Activated CD8-positive, alpha-beta memory T cell treated with anti-CD3 and anti-CD28 coated beads for 48 hours (primary cell): ENCODE data around the gene DPP6.

Source experiments
- DNase-seq, 3 experiments: peaks; one replicate each; pipeline ENCODE4 v3.0.0-alpha.2; 2020; ENCODE audit warnings: low read depth in 2 of 3, low spot score in 2 of 3

DPP6 gene

DNA sequence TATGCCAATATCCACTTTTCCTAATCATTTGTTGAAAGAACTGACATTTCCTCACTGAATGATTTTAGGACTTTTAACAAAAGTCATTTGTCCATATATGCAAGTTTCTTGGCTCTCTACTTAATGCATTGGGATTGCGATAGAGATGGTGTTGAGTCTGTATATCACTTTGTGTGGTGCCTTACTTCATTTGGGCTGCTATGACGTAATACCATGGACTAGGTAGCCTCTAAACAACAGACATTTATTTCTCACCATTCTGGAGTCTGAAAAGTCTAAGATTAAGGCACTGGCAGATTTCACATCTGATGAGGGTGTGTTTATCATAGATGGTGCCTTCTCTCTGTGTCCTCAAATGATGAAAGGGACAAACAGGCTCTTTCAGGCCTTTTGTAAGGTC lies 342.6 kb downstream of the DPP6 start:
- DNase-seq, result no peak

DNA sequence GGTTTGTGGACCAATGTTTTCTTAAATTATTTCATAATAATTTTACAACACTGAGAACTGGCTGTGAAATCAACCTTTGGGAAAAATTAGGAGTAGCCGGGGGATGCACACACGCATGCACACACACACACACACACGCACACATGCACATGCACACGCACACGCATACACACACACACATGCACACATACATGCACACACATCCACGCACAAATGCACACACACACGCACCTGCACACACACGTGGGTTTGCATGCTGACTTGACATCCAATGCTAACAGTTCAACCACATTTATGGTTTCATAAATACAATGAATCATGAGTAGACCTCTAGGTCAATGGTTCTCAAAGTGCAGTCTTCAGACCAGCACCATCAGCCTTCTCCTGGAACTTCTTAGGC lies 354.1 kb downstream of the DPP6 start:
- DNase-seq, result no peak

DNA sequence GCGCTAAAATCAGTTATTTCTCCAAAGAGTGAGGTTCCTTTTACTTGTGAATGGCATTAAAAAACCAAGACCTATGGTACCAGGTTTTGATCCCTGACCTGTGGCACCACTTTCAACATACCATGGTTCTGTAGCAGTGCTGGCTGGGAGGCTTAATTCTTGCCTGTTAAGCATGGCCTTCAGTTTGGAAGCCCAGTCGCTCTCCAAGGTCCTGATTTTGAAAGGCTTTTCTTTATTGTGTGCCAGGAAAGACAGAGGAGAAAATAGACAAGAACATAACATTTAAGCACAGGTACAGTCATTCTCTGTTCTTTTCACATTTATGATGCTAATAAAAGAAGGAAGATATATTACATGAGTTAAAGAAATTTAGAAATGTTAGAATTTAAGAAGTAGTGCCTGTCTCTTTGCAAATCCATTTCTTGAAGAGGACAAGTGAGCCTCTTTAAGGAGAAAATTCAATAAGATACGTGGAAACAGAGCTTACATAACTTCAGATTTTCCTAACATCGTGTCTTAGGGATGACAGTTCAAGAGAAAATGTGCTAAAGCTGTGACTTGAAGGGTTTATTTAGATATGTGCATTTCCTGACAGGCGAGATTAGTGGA lies 357.6 kb downstream of the DPP6 start:
- DNase-seq, result no peak

DNA sequence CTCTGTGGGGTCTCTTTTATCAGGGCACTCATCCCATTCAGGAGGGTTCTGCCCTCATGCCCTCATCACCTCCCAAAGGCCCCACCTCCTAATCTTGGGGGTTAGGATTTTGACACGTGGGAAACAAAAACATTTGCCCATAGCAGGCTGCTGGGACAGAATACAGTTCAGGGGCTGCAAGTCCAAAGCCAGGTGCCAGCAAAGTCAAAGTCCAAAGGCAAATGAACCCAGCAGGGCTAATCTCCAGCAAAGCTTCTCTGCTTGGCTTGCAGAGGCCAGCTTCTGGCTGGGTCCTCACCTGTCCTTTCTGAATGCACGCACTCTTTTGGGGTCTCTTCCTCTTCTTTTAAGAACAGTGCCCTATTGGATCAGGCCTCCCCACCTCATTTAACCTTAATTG lies 359.9 kb downstream of the DPP6 start:
- no peak for DNase-seq

DNA sequence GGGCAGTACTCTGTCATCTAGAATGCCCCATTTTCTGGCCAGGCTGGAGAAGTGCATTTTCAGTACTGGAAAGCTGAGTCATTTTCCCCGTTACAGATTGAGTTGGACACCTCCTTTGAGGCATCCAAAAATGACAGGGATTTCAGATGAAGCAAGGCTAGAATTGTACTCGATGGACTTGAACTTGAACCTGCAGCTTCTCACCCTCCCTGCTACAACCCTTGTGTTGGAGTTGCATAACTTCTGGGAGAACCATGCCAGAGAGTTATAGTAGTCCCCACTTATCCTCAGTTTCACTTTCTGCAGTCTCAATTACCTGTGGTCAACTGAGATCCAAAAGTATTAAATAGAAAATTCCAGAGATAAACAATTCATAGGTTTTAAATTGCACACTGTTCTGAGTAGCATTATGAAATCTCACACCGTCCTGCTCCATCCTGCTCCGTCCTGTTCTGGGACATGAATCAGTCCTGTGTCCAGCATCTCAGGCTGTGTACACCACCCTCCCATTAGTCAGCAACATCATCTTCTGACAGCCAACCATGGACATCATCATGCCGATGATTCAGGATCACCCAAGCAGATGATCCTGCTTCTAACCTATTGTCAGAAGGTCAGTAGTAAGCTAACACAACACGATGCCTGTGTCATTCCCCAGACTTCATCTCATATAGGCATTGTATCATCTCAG lies 363.7 kb downstream of the DPP6 start:
- no peak for DNase-seq

DNA sequence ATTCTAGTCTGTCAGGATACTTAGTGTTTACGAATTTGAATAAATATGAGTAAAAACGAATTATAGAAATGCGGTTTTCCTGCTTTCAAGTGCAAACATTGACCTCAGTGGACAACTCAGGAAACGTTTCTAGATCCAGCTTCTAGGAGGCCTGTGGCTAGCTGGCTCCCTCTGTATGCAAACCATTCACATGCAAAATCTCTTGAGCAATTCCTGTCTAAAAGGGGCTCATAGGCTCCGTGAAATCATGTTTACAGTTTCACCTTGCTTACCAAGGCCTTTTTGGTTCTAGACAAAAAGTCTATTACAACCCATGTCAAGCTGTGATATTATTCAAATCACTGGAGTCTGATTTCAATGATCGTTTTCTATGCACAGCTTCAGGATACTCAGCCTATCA lies 364.5 kb downstream of the DPP6 start:
- DNase-seq, result no peak

DNA sequence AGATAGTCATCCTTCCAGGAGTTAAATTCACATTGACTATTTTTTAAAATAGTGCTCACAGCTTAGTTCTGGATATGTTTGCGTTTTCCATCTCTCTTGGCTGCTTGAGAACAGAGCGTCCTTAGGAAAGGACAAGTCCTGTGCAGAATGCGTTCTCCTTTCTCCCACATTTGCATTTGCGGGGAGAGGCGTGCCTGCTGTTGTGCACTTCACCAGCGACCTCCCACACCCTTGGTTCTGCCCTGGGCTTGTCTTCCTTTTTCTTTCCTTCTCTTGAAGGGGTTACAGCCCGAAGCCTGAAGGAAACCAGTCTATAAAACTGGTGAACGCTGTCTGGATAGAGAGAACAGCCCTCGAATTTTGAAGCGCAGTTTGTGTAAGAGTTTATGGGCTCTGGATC lies 367.1 kb downstream of the DPP6 start:
- no peak for DNase-seq

DNA sequence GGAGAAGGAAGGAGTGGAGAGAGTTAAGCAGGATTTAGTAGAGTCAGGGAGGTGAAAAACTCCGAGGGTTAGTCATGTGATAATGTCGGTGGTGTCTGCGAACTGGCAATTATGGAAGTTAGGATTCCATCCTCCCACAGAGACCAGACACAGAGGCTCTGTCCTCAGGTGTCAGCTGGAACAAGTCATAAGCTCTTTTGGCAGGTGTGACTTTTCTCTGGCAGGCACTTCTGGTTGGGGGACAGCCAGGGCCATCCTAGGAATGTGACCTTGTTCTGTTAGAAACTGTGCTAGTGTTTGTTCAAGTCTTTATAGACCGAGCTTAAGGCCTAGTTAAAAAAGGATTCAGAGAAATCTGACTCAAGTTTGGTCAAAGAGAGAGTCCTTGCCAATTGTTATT lies 371.0 kb downstream of the DPP6 start:
- no peak for DNase-seq

DNA sequence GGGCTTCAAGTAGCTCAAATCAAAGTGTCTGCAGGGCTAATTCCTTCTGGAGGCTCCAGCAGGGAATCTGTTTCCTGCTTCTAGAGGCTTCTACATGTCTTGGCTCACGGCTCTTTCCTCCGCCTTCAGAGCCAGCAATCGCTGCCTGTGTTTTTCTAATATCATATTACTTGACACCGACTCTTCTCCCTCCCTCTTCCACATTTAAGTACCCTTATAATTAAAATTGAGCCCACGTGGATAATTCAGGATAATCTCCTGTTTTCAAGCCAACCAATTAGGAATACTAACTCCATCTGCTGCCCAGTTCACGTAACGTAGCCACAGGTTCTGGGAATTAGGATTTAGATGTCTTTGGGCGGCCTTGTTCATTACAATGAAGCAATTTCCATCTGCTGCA lies 372.2 kb downstream of the DPP6 start:
- DNase-seq, result no peak

DNA sequence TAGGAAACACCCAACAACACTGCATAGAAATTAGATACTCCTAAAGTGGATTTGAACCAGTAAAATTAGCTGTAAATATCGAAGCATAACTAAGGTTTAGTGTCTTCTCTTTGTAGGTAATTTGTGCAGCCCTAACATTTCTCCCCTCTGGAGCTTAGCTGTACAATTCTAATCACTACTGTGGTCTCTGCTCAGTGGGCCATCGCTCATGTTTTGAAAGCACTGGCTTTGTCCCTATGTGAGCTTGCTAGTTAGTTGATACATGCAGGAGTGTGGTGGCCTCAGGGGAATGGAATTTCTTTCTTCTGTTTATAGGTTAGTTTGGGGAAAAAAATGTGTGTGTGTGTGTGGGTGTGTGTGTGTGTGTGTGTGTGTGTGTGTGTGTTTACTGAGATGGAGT lies 373.1 kb downstream of the DPP6 start:
- no peak for DNase-seq

DNA sequence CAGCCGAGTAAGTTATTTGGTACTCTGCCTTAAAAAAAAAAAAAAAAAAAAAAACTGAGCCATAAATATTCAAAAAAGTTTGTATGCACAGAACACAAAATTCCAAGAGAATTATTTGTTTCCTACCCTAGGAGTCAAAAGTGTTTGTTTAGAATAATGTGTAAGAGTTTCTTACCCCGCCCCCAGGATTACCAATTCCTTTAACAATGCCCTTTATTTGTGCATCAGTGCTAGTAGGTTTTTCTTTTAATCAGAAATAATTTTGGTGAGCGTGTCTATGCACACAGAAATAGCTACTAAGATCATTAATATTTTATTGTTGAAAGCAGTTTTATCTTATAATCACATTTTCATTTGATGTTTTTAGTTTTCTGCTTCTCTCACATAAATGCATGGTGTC lies 374.6 kb downstream of the DPP6 start:
- DNase-seq, result no peak

DNA sequence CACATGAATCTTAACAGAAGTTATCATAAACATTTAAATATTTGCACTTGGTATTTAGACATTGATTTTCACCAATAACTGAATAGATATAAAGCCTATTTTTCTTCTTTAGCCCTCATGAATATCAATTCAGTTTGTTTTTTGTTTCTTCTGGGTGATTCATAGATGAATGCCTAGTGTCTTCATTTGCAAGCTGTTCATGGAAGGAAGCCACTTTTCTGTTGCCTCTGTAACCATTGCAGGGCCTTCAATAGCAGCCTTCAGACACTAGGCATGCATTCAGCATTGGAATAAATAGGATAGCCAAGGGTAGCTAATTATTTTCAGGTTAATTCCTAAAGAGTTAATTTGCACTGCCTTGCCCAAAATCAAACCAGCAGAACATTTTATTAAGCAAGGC lies 375.3 kb downstream of the DPP6 start:
- DNase-seq, result no peak

DNA sequence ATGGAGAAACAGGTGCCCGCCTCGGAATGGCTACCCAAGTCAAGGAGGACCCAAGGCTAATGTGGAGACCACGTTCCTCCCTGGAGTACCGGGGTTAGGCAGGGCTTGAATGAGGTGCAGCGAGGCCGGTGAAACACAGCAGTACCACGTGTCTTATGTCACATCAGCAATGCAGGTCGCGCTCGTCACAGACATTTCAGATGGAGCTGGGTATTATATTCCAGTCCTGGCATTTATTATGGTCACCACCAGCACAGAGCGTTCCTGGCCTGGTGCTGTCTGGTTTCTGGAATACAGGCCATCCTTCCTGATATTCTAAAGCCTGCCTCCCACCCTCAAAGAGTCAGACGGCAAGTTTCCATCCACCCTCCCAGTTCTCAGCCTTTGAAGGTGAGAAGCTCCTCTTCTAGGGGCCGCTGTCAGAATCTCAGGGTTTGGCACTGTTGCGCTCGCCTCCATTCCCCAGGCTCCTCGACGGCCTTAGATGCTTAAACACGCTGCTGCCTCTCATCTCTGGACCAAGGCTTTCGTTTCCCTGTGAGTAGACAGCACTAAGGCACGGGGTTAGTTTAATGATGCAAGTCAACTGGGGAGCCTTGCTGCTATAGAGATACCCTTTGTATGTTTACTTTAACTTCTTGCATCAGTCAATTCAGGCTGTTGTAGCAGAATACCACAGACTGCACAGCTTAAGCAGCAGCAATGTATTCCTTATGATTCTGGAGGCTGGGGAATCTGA lies 377.6 kb downstream of the DPP6 start:
- DNase-seq, result no peak

DNA sequence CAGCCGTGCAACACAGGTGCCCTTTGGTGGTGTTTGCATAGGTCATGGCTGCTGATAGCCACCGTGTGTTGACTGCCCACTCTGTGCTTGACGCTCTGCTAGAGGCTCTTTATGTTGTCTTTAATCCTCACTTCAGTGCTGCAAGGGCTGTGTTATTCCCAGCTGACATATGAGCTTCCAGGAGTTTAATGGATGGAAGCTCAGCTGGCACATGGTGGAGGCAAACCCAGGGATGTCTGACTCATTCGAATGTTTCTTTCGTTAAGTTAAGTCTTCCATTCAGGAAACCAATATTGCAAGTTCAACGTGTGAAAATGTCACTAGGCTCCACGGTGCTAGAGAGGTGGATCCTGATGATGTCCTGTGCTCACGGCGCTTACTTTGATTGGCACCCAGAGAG lies 378.4 kb downstream of the DPP6 start:
- no peak for DNase-seq

DNA sequence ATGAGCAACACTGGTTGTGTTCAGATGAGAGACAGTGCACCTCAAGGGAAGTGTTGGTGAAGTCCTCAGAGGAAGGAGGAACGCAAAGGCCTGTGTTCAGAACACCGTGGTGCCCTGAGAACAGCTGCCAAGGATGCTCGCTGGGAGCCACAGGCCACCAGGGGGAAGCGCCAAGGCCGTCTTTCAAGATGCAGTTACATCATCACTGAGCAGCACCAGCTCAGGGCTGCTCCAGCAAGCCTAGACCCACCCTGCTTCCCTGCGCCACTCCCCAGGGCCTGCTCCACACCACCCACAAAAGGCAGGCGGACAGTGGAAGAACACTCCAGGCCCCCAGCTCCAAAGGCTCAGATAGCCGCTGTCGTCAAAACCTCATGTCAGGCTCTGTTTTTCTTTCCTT lies 378.8 kb downstream of the DPP6 start:
- DNase-seq, result no peak

DNA sequence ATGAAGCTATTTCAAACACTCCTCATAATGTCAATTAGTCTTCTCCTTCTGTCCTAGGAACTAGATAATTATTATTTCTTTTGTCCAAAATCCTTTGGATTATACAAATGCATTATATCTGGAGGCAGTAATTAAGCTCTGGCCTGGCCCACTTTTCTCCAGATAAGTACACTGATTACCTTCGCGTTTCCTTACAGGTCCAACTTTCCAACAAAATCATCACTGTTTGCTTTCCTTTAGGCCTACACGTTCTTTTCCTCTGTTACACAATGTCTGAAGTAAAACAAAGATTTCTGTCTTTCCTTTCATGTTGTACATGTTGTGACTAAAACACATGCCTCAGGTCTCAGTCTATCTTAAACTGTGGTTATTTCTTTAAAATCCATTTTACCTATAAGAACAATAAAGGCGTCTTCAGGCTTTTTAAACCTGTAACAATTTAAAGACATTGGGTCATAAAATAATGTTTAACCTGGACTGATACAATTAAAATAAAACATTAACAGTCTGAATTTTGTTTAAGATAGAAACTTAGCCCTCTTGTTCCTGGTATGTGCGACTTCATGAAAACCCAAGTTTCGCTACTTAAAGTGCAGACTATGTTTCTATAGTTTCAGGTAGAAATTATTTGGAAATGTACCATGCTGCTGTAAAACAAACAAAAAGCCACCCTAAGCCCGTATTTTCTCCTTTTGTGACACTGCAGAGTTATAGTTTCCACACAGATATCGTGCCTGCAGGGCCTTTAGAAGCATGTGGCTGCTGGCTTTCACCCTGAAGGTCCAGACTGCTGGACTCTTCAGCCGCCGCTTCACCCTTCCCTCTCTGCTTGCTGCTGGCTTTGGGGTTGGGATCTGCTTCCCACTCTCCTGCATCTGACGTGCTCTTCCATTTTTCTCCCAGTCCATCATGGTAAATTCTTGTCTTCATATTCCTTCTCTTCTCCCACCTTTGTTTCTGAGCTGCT lies 381.7 kb downstream of the DPP6 start:
- no peak for DNase-seq

DNA sequence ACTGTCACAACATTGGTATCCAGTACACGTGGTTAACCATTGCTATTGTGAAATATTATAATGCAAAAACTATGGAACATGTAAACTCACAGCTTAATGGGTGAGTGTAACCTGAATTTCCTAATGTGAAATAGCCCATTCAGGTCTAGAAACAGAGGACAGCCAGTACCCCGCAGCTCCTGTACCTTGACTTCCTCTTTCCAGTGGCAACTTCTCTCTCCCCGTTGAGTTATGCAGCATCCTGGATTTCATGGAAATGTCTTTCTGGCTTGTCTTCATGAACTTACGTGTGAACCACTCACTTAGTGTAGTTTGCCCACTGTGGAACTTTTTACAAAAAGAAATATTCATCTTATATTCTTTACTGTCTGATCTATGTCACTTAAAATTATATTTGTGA lies 384.4 kb downstream of the DPP6 start:
- no peak for DNase-seq

DNA sequence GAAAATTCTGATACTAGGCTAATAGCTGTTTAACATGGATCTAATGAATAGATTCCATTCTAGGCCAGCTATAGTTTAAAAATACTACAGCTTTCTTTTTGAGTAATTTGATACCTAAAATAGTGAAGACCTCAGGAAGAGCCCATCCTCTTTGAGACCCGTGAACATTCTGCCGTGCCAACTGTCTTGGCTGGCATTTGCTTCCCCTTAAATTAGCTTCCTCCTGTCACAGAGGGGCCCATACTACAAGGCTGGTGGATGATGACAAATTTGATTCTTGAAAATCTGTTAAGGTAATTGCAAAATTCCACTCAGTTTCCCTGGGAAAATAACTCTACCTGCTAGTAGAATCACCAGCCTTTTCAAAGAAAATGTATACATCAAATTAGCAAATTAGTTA lies 385.0 kb downstream of the DPP6 start:
- no peak for DNase-seq

DNA sequence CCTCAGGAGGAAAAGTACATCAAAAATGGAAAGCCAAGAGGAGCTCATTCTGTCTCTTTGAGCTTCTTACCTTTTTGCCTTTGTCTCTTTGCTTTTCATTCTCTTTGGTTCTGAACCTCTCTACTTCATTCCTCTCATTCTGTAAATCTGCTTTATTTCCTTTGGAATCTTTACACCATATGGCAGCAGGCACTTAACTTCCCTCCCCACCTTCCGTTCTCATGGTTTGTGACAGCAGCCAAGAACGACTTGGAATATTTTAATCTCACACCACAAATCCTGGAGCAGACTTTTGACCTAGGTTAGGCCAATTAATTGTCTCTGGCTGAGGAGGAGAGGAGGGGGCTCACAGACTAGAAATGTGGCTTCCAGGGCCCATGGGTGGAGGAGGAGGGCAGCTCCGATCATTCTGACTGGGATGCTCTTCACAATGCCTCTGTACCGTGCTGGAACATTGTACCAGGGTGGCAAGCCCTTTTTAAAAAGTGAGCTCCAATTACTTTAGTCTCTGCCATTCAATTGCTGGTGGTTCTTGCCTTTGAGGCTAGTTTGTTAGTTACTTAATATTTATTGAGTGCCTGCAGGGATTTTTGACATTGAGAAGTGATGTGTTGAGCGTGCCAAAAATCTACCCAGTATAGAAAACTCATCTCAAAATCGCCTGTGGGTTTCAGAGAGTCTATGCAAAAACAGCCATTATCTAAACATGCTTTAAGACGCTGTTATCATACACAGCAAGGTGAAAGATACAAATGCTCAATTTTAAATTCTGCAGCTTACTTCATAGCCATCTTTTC lies 386.6 kb downstream of the DPP6 start:
- no peak for DNase-seq

DNA sequence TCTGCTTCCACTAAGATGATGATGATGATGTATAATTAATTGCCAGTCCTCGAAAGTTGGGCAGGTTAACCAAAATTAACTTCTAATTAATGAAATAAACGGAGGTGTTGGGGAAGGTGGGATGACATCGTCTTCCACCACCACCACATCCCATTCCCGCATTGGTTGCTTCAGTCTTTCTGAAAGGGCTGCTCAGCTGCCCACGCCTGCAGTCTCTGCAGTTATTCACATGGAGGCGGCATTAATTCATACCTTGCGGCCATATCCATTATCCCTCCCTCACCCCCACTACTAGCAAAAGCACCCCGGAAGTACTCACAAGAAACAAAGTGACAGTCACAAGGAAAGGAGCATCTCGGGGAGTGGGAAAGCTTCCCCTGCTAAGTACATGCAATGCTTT lies 387.9 kb downstream of the DPP6 start:
- no peak for DNase-seq

DNA sequence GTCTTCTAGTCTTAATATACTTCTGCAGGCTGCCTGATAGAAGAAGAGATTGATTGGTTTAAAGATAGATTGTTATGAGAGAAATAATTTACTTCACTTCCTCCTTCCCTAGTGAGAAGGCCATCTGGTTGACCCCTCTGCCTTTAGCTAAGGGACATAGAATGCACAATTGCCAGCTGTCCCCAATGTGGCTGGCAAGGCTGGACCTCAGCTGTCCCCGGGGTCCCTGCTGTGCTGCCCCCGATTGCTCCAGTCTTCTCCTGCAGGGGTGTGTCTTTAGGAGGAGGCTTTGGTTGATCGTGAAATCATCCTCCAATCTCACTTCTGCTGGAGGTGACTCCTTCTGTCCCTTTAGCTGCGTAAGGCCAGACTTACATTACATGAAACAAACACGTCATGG lies 388.5 kb downstream of the DPP6 start:
- DNase-seq, result no peak
